HG03432 (cell line): Measurements from ENCODE around the gene CHST11.

Source experiments
- ATAC-seq: cut with Tn5 transposase; IDR thresholded peaks from one replicate; pipeline ENCODE4 v1.9.1; 2021; ENCODE audit warnings: mild to moderate bottlenecking, moderate library complexity; ENCODE audit not compliant: unreplicated experiment

CHST11 gene

GRCh38 chr12:104643819-104644669 lies 187.3 kb downstream of the CHST11 start:
- peak; percentile 43 for ATAC-seq

GRCh38 chr12:104648756-104649155 lies 192.0 kb downstream of the CHST11 start:
- no peak for ATAC-seq

- ATAC-seq: no peak
These were observed 192.6 kb downstream of the CHST11 start for GRCh38 chr12:104649217-104649824.

- ATAC-seq: no peak
These were observed 193.2 kb downstream of the CHST11 start for GRCh38 chr12:104649921-104650320.

- ATAC-seq: no peak
These were observed 193.8 kb downstream of the CHST11 start for GRCh38 chr12:104650541-104650940.

DNA sequence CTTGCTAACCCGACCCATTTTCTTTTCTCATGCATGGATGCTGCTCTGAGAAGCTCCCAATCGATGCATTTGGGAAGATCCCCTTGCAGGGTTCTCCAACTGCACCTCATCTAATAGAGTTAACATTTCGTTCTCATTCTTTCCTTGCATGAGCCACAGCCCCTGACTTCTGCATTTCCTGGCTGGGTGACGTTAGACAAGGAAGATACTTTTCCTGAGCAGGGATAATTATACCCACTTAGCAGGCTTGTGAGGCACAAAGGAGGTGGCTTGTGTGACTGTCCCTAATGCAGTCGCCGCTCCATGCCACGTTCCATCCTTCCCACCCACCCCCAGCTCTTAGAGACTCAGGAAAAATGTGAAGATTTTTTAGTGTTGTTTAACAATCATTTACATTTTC lies 195.1 kb downstream of the CHST11 start:
- no peak for ATAC-seq

- no peak for ATAC-seq
These were observed 195.6 kb downstream of the CHST11 start for GRCh38 chr12:104652358-104652757.

- no peak for ATAC-seq
These were observed 196.2 kb downstream of the CHST11 start for GRCh38 chr12:104652910-104653309.

- no peak for ATAC-seq
These were observed 197.2 kb downstream of the CHST11 start for GRCh38 chr12:104653730-104654664.

GRCh38 chr12:104654665-104655609 lies 198.2 kb downstream of the CHST11 start:
- ATAC-seq: no peak

DNA sequence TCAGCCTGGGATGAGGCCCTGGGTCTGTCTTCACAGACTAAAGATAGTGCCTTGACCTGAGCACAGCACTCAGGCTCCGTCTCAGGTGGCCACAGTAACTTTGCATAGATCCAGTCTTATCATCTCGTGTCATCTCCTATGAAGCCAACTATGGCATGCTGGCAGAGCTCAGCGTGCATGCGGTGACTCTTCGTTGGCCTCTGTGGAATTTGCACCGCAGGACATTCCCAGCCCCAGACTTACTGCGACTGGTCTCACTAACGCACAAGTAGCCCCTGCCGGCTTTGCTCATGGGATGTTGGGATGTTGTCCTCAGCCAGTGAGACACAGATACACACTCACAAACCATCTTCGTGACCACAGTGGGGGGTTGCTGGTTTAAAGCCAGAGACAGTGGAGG lies 199.6 kb downstream of the CHST11 start:
- ATAC-seq: no peak

DNA sequence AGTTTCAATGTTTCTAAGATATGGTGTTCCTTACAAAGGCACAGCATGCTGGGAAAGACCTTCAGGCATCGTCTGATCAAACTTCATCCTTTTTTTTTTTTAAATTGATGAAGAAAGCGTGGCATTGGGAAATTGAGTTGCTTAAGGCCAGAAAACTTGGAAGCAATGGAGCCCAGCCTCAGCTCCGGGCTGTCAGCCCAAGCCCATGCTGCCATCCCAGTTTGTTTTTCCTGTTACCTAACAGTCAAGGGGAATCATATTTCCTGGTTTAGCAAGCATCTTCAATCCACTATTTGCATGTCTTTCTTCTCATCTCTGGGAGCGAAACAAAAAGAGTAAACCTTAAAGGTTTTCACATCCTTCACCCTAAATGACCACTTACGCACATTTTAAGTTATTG lies 200.2 kb downstream of the CHST11 start:
- ATAC-seq: no peak

DNA sequence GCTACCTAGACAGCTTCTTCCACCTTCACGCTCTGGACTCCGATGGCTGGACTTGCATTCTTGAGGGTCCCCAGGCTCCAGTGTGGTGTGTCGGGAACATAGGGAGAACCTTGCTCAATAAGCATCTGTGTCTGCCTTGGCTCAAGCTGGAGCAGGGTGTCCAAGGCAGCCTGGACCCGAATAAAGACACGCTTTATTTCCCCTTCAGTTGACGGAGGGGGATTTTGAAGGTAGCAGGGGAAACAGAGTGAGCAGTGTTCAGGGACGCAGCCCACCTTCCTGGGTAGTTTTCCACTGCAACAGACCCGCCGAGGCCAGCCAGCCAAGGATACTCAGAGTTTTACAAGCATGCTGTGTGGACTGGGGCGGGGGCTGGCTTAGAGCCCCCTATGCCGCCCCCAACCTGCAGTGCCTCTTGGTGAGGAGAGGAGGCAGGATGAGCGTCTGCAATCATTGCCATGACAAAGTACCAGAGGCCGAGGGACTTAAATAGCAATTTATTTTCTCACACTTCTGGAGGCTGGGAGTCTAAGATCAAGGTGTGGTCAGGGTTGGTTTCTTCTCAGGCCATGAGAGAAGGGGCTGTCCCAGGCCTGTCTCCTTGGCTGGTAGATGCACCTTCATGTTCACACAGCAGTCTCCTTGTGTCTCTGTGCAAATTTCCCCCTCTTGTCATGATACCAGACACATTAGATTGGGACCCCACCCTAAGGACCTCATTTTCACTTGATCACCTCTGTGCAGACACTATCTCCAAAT lies 201.2 kb downstream of the CHST11 start:
- ATAC-seq: no peak

DNA sequence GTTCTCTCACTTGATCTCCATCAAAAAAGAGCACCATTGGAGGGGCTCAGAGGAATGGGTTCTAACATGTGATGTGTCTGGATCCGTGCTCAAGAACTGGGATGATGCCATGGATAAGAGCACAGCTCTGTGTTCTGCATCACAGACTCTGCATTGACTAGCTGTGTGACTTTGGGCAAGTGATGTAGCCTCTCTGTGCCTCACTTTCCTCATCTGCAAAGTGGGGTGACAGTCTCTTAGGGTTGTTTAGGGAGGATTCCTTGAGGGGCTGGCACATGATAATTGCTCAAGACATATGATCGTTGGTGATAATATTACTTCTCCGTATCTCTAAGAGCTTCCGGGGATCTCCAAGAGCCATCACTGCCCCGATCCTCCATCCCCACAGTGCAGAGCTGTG lies 202.3 kb downstream of the CHST11 start:
- ATAC-seq: no peak

DNA sequence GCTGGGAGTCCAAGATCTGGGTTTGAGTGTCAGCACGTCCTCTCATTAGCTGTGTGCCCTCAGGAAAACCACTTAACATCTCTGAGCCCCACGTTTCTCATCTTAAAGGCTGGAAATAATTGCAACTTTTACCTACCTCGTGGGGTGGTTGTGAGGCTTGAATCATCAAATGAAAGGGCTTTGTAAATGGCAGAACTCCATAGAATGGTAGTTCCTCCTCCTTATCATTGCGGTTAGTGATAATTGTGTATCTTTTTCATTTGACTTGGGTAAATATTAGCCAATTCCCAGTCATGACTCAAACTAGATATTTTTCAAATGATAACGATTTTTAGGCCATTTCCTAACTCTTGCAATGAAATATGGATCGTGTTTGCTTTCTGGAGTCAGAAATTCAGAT lies 205.5 kb downstream of the CHST11 start:
- no peak for ATAC-seq

DNA sequence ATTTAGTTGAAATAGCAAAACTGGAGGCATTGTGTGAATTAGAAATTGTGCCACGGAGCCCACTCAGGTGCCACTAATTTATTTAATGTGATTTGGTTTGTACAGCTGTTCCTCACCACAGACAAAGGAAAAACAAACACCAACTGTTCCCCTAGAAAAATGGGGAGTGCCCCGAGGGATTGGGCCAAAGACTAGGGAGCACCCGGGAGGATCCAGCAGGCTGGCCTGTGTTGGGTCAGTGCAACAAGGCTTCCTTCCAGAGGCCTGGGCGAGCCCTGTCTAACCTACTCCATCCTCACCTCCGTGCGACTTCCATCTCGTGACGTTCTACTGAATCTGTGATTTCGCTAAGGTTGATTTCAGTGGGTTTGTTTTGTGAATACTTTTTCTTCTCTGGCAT lies 206.2 kb downstream of the CHST11 start:
- no peak for ATAC-seq

- no peak for ATAC-seq
These were observed 207.6 kb downstream of the CHST11 start for GRCh38 chr12:104664351-104664750.

DNA sequence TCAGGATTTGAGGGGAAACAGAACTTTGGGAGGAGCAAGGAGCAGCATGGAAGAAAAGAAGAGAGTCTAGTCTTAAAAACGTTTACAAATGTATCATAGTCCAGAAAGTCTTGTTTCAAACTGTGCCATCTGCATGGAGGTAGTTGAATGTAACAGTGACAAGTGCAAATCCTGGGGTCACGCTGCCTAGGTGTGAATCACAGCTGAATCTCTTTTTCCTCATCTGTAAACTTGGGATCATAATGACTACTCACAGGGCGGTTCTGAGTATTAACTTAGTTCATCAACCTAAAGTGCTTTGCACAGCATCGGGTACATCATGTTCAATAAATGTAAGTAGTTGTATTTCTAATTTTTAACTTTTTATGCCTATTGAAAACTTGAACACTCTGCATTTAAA lies 208.5 kb downstream of the CHST11 start:
- no peak for ATAC-seq

- no peak for ATAC-seq
These were observed 210.4 kb downstream of the CHST11 start for GRCh38 chr12:104667139-104667538.
